Astrocyte of the spinal cord (primary cell): ENCODE data around the gene DENND1A.

Source experiments
- DNase-seq: peaks from one replicate; pipeline ENCODE4 v3.0.0; 2011; ENCODE audit warnings: low read depth, low spot score
- H3K4me3 ChIP-seq: 2 replicates; pipeline ENCODE4 v1.5.1; 2011; ENCODE audit warnings: low read depth, mild to moderate bottlenecking, low read length, moderate library complexity
- in situ Hi-C: cut with HindIII; loops from 2 replicates; pipeline ENCODE4 v1.10.0; 2017; ENCODE audit warnings: low sequenced_read_pairs
- TF ChIP-seq, protein P1 (sequence below): IDR thresholded peaks from 2 replicates; pipeline ENCODE4 v1.5.1; 2012; ENCODE audit warnings: low read depth, mild to moderate bottlenecking, low read length, inconsistent platforms

The DENND1A gene

DNA sequence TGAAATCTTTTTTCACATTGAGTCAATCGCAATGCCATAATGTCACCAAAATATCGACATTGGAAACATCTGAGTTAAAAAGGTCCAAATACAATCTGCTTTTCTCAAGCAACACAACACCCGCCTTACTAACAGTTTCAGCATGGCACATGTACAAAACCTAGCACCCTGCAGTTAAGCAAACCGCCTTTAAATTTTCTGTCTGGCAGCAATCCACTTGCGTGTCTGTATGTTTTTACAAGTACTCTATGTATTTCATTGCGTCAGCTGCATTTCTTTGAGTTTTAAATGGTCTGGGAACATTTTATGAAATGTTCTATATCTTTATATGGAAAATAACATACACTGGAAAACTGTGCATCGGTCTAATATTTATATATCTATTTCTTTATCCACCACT is 134.6 kb downstream of the DENND1A start:
- H3K4me3 ChIP-seq: no peak overlapping the region
- TF ChIP-seq, protein P1, sequence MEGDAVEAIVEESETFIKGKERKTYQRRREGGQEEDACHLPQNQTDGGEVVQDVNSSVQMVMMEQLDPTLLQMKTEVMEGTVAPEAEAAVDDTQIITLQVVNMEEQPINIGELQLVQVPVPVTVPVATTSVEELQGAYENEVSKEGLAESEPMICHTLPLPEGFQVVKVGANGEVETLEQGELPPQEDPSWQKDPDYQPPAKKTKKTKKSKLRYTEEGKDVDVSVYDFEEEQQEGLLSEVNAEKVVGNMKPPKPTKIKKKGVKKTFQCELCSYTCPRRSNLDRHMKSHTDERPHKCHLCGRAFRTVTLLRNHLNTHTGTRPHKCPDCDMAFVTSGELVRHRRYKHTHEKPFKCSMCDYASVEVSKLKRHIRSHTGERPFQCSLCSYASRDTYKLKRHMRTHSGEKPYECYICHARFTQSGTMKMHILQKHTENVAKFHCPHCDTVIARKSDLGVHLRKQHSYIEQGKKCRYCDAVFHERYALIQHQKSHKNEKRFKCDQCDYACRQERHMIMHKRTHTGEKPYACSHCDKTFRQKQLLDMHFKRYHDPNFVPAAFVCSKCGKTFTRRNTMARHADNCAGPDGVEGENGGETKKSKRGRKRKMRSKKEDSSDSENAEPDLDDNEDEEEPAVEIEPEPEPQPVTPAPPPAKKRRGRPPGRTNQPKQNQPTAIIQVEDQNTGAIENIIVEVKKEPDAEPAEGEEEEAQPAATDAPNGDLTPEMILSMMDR: no peak
- in situ Hi-C loops: no loop called here
- peak; percentile 59 for DNase-seq

DNA sequence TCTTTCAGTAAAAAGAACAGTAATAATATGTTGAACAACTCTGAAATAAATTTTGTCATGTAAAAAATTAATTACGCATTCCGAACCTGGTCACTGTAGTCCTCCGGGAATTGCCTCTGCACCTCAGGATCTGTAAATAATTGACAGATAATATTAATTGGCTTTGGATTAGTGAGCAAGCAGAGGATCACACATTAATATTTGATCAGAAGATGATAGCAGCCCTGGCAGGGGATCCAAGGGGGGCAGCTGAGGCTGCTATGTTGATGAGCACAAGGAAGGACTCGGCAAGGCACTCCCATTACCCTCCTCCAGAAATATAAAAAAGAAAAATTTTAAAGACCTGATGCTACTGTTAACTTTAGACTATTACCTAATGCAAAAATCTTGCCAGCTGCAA is 137.4 kb downstream of the DENND1A start:
- in situ Hi-C loops: no loop called here

DNA sequence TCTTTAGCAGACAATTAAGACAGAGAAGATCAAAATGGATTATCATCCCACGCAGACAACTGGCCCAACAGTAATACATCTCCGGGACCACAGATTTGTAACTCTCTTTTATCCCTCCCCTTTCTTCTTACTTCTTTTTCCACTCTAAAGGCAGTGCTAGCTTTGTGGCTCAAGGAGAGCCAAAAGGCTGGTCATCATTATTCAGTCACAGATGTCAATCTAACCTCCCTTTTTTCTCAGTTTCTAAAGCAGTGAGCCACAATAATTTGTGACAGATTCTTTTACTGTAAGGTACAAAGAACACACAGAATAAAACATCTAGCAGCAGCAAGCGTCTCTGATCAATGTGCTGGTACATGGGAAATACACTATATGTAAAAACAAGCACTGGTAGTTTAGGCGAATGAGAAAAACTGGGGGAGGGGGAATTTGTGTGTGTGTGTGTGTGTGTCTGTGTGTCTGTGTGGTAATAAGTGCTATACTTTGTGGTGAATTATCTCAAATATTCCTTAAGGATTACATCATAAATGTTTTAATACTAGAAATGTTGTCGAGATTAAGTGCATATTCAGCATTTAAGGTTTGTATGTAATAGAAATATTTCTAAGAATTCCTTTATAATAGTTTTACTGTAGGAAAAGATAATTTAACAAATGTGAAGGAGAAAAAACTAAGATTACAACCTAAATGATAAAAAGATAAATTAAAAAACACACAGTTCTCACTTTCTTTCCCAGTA is 140.2 kb downstream of the DENND1A start:
- in situ Hi-C loops: no loop called here
- H3K4me3 ChIP-seq: no peak overlapping the region
- TF ChIP-seq, protein P1: no peak
- DNase-seq: no peak

More for the DNA sequence above, 137.4 kb downstream of the DENND1A start:
- DNase-seq: no peak
- TF ChIP-seq, protein P1: no peak
- no peak overlapping the region for H3K4me3 ChIP-seq

DNA sequence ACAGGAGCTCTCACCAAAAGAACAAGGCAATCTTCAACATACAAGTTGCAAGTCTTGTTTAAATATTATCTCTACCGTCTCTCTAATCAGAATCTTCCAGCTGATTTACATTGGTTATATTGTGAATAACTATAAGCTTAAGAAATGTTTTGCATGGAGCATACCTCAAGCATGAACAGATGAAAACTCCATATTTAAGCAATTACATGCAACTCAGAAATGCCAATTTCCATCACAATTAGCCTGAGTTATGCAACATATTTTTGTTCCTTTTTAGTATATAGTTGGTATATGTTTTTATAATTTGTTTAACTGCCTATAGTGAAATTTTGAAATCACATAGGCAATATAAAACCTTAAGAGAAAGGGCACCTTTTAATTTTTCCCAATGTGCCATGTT is 142.5 kb downstream of the DENND1A start:
- no peak overlapping the region for H3K4me3 ChIP-seq
- in situ Hi-C loops: no loop called here
- DNase-seq: no peak
- TF ChIP-seq, protein P1: no peak

DNA sequence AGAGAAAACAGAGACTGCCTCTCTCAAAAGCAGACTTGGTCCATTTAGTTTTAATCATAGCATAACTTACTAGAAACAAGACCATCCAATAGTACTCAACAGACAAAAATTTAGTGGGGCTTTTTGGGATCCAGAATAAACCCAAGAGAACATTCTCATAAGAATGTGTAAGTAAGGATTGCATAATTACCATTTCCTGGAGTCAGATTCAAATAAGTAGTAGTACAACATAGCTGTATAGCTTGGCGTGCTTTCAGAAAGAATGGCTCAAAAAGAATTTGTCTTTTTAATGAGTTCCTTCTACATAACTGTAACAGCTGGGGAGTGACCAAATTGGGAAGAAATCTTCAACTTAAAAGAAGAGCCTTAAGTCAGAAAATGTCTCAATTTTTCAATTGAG is 145.4 kb downstream of the DENND1A start:
- in situ Hi-C loops: no loop called here

DNA sequence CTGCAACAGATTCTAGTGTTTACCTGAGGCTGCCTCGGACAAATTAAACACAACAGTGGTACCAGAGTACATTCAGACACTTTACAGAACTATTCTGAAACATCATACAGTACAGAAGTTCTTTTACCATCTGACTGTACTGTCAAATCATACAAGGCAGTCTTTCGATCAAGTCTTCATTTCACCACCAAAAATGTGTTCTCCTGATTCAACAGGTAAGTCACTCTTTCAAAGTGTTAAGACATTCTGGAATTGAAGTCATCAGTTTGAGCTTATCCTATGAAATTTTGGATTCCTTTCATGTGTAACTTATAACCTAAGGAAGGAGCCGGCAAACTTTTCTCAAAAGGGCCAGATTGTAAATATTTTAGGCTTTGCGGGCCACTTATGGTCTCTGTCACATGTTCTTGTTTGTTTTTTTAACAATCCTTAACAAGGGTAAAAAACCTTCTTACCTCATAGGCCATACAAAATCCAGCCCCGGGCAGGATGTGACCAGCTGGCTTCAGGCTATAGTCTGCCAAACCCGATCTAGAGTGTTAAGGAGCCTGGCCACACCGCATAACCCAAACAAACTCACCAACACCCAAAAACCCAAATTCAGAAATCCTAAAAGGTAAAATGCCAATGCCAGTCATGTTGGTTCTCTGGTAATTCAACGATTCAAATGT is 151.6 kb downstream of the DENND1A start:
- no peak for DNase-seq
- H3K4me3 ChIP-seq: no peak overlapping the region
- in situ Hi-C loops: no loop called here
- TF ChIP-seq, protein P1: no peak

More for the DNA sequence above, 145.4 kb downstream of the DENND1A start:
- no peak overlapping the region for H3K4me3 ChIP-seq
- DNase-seq: peak; percentile 59
- TF ChIP-seq, protein P1: no peak
